ENCODE data around the gene OR2M2. TPM values are rescaled to one million over a fixed set of nuclear protein-coding genes. Genes with fewer than 3 reads are reported as not detected.

Gene OR2M2
- total RNA-seq, 1 donor from 2014 or later = not detected

DNA sequence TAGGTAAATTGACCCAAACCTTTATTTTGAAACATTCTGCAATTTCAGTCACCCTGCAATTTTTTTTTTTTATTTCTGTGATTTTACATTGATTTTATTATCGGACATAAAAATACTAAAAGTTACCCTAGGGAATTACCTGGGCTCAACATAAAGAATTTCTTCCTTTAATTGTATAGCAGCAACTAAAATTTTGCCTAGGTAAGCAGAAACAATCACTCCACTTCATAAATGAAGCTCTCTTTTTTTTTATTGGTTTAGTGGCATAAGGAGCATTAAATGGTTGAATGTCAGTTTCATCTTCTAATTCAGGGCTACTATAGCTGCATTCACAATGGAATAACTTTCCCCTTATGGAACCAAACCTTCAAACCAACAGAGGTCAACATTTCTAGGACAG lies 41.3 kb downstream of the OR2M2 start:
- Mint-ChIP-seq H3K27me3 (ENCODE audit: low read depth) (no peaks in the 10 kb centered on the region), H3K27ac (ENCODE audit: unreplicated experiment) (no peak overlapping the region), H3K4me3 (no peak overlapping the region), H3K4me1 (no peaks in the 10 kb centered on the region), H3K36me3 (ENCODE audit: low read depth) (peaks cover 6% of the 10 kb centered on the region), H3K9me3 (peaks cover 26% of the 10 kb centered on the region)
- TF ChIP-seq, protein P1, sequence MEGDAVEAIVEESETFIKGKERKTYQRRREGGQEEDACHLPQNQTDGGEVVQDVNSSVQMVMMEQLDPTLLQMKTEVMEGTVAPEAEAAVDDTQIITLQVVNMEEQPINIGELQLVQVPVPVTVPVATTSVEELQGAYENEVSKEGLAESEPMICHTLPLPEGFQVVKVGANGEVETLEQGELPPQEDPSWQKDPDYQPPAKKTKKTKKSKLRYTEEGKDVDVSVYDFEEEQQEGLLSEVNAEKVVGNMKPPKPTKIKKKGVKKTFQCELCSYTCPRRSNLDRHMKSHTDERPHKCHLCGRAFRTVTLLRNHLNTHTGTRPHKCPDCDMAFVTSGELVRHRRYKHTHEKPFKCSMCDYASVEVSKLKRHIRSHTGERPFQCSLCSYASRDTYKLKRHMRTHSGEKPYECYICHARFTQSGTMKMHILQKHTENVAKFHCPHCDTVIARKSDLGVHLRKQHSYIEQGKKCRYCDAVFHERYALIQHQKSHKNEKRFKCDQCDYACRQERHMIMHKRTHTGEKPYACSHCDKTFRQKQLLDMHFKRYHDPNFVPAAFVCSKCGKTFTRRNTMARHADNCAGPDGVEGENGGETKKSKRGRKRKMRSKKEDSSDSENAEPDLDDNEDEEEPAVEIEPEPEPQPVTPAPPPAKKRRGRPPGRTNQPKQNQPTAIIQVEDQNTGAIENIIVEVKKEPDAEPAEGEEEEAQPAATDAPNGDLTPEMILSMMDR (conservative IDR thresholded peaks at IDR 0.05) = no peak
- DNase-seq (ENCODE audit: low read depth, low spot score) = no peak

GRCh38 chr1:248225537-248225936 lies 50.9 kb downstream of the OR2M2 start:
- H3K4me1 Mint-ChIP-seq = no peaks in the 10 kb centered on the region
- H3K27me3 Mint-ChIP-seq (ENCODE audit: low read depth) = no peaks in the 10 kb centered on the region

GRCh38 chr1:248229360-248229908 lies 54.8 kb downstream of the OR2M2 start:
- H3K27me3 Mint-ChIP-seq (ENCODE audit: low read depth) = no peaks in the 10 kb centered on the region
- H3K4me1 Mint-ChIP-seq = no peaks in the 10 kb centered on the region
- TF ChIP-seq, protein P1 (conservative IDR thresholded peaks at IDR 0.05) = no peak
- no peak for DNase-seq (ENCODE audit: low read depth, low spot score)
- H3K9me3 Mint-ChIP-seq = peaks cover 15% of the 10 kb centered on the region
- H3K36me3 Mint-ChIP-seq (ENCODE audit: low read depth) = peaks cover 14% of the 10 kb centered on the region
- H3K27ac Mint-ChIP-seq (ENCODE audit: unreplicated experiment) = no peak overlapping the region
- no peak overlapping the region for H3K4me3 Mint-ChIP-seq

More at GRCh38 chr1:248225537-248225936, 50.9 kb downstream of the OR2M2 start:
- Mint-ChIP-seq H3K27ac (ENCODE audit: unreplicated experiment) (no peak overlapping the region), H3K4me3 (no peak overlapping the region), H3K36me3 (ENCODE audit: low read depth) (peaks cover 14% of the 10 kb centered on the region), H3K9me3 (peaks cover 19% of the 10 kb centered on the region)
- no peak for DNase-seq (ENCODE audit: low read depth, low spot score)
- TF ChIP-seq, protein P1 (conservative IDR thresholded peaks at IDR 0.05) = no peak

Other genes starting within 250 kb of the OR2M2 start
- gene OR2AJ1, start 249.9 kb upstream of the OR2M2 start, total RNA-seq = not detected in 2 replicates
- gene OR2L8, start 226.0 kb upstream of the OR2M2 start, total RNA-seq = not detected in 2 replicates
- gene OR2AK2, start 209.6 kb upstream of the OR2M2 start, total RNA-seq = not detected in 2 replicates
- gene OR2L5, start 161.2 kb upstream of the OR2M2 start, total RNA-seq = not detected in 2 replicates
- 0.09 TPM in 2 replicates for gene OR2L2, start 144.8 kb upstream of the OR2M2 start, total RNA-seq
- not detected in 2 replicates for gene OR2L3, start 128.0 kb upstream of the OR2M2 start, total RNA-seq
- not detected in 2 replicates for gene OR2L13, start 79.6 kb upstream of the OR2M2 start, total RNA-seq
- gene OR2M5, start 29.7 kb upstream of the OR2M2 start, total RNA-seq = not detected in 2 replicates
- not detected in 2 replicates for gene OR2M3, start 22.4 kb downstream of the OR2M2 start, total RNA-seq
- not detected in 2 replicates for gene OR2M4, start 56.6 kb downstream of the OR2M2 start, total RNA-seq
- gene OR2T33, start 103.2 kb downstream of the OR2M2 start, total RNA-seq = not detected in 2 replicates
- not detected in 2 replicates for gene OR2T12, start 128.6 kb downstream of the OR2M2 start, total RNA-seq
- not detected in 2 replicates for gene OR2M7, start 149.7 kb downstream of the OR2M2 start, total RNA-seq
- not detected in 2 replicates for gene OR14C36, start 174.0 kb downstream of the OR2M2 start, total RNA-seq
- gene OR2T4, start 186.8 kb downstream of the OR2M2 start, total RNA-seq = not detected in 2 replicates
- gene OR2T6, start 200.9 kb downstream of the OR2M2 start, total RNA-seq = not detected in 2 replicates
- not detected in 2 replicates for gene OR2T1, start 228.2 kb downstream of the OR2M2 start, total RNA-seq